HCT116 (cell line): ENCODE measurements around the gene GDAP1L1. TPM values are rescaled to one million over a fixed set of nuclear protein-coding genes. Genes with fewer than 3 reads are reported as not detected.

Source experiments
- ATAC-seq: fragments of 200-7000 bp; cut with Tn5 transposase; 2 replicates; pipeline ENCODE4 v1.9.1; 2020; ENCODE audit warnings: mild to moderate bottlenecking, moderate library complexity
- BruUV-seq: library from RNA; stranded (reverse); fragments of 400-500 nt; replicated peaks from 2 replicates; lab custom pipeline; 2021; lab: Mats Ljungman, UMichigan
- CTCF ChIA-PET: fragments of 300-600 bp; sonication (Branson Sonifier 250); formaldehyde crosslinking; loops from one replicate; lab custom pipeline; 2021; ENCODE audit warnings: antibody characterized with exemption; lab: Charles Lee
- POLR2A ChIA-PET: fragments of 300-600, 350-600 bp; sonication (Branson Sonifier 250); formaldehyde crosslinking; loops from one replicate; lab custom pipeline; 2021; ENCODE audit warnings: antibody characterized with exemption; lab: Charles Lee
- RAD21 ChIA-PET, 2 experiments: fragments of 300-600 bp; sonication (Branson Sonifier 250); formaldehyde crosslinking; loops; one replicate each; lab custom pipeline; 2023; ENCODE audit warnings: low total read pairs in 2 of 2; ENCODE audit not compliant: uncharacterized antibody in 2 of 2, unreplicated experiment in 2 of 2, low non-redundant PET in 1 of 2; lab: Charles Lee
- DNase-seq: peaks from one replicate; pipeline ENCODE4 v3.0.0-alpha.2; 2010; ENCODE audit warnings: low read depth, low spot score
- H2AFZ ChIP-seq: fragments of 200-600 bp; shearing (Covaris generic), sonication (generic); 2 replicates; pipeline ENCODE4 v1.6.1; 2017; ENCODE audit warnings: low read depth, mixed run types, mixed read lengths, antibody characterized with exemption, low read length; ENCODE audit not compliant: poor library complexity, severe bottlenecking
- H3K27ac ChIP-seq: 2 replicates; pipeline ENCODE4 v1.5.1; 2012; ENCODE audit warnings: low read depth, low read length
- H3K27me3 ChIP-seq: fragments of 200-600 bp; sonication (generic); 2 replicates; pipeline ENCODE4 v1.6.1; 2016; ENCODE audit warnings: mixed run types, low read length, mixed read lengths; ENCODE audit not compliant: insufficient read depth
- H3K36me3 ChIP-seq, 2 experiments: fragments of 200-500 bp in 1 of 2; fragments of 200-600 bp in 1 of 2; sonication (Bioruptor generic) in 1 of 2; sonication (generic) in 1 of 2; 2 replicates each; pipeline versions ENCODE4 v1.5.1 to v1.6.1; 2014 to 2016; ENCODE audit warnings: low read length in 2 of 2, inconsistent platforms in 1 of 2, mixed read lengths in 1 of 2, mixed run types in 1 of 2; ENCODE audit not compliant: insufficient read depth in 2 of 2, control insufficient read depth in 1 of 2
- H3K4me1 ChIP-seq, 2 experiments: fragments of 200-600 bp in 1 of 2; sonication (generic) in 1 of 2; 2 replicates each; pipeline versions ENCODE4 v1.5.1 to v1.6.1; 2012 to 2017; ENCODE audit warnings: low read length in 2 of 2, inconsistent platforms in 1 of 2, mild to moderate bottlenecking in 1 of 2, mixed read lengths in 1 of 2, mixed run types in 1 of 2, moderate library complexity in 1 of 2; ENCODE audit not compliant: insufficient read depth in 2 of 2, control insufficient read depth in 1 of 2
- H3K4me2 ChIP-seq: fragments of 200-600 bp; sonication (generic); 2 replicates; pipeline ENCODE4 v1.6.1; 2017; ENCODE audit warnings: mixed run types, low read length, mixed read lengths
- H3K4me3 ChIP-seq, 2 experiments: fragments of 200-600 bp in 1 of 2; sonication (generic) in 1 of 2; replicated peaks in 1 of 2; 2 replicates each; pipeline ENCODE4 v1.5.1; 2011 to 2016; ENCODE audit warnings: low read length in 2 of 2, control low read depth in 1 of 2, low read depth in 1 of 2, mild to moderate bottlenecking in 1 of 2, mixed read lengths in 1 of 2, mixed run types in 1 of 2
- H3K79me2 ChIP-seq: fragments of 200-600 bp; sonication (generic); 2 replicates; pipeline ENCODE4 v1.6.1; 2017; ENCODE audit warnings: mild to moderate bottlenecking, mixed run types, low read length, moderate library complexity, mixed read lengths; ENCODE audit not compliant: insufficient read depth
- H3K9ac ChIP-seq: fragments of 200-600 bp; sonication (generic); 2 replicates; pipeline ENCODE4 v1.6.1; 2016; ENCODE audit warnings: low read length, mixed read lengths
- H3K9me2 ChIP-seq: fragments of 200-600 bp; sonication (generic), shearing (Covaris generic); 2 replicates; pipeline ENCODE4 v1.6.1; 2017; ENCODE audit warnings: mixed run types, mild to moderate bottlenecking, moderate library complexity; ENCODE audit not compliant: insufficient read depth
- H3K9me3 ChIP-seq, 2 experiments: fragments of 200-500 bp in 1 of 2; fragments of 200-600 bp in 1 of 2; sonication (Bioruptor generic) in 1 of 2; sonication (generic) in 1 of 2; 2 replicates each; pipeline ENCODE4 v1.6.1; 2014 to 2017; ENCODE audit warnings: low read length in 2 of 2, mixed read lengths in 2 of 2, inconsistent platforms in 1 of 2, low read depth in 1 of 2, mild to moderate bottlenecking in 1 of 2, mixed run types in 1 of 2, moderate library complexity in 1 of 2; ENCODE audit not compliant: control insufficient read depth in 1 of 2, insufficient read depth in 1 of 2
- H4K20me1 ChIP-seq: fragments of 200-600 bp; sonication (generic), shearing (Covaris generic); 2 replicates; pipeline ENCODE4 v1.6.1; 2017; ENCODE audit warnings: mixed run types, mild to moderate bottlenecking, moderate library complexity; ENCODE audit not compliant: insufficient read depth
- CBX3 ChIP-seq: IDR thresholded peaks from 2 replicates; pipeline ENCODE4 v1.6.1; 2012; ENCODE audit warnings: low read depth
- CTCF ChIP-seq, 3 experiments: fragments of 200-600 bp in 1 of 3; sonication (generic) in 1 of 3; IDR thresholded peaks in 2 of 3; conservative IDR thresholded peaks in 1 of 3; 2 replicates each; pipeline ENCODE4 v1.5.1; 2012 to 2017; ENCODE audit warnings: low read depth in 2 of 3, low read length in 2 of 3, antibody characterized with exemption in 1 of 3, borderline replicate concordance in 1 of 3, control low read depth in 1 of 3, mild to moderate bottlenecking in 1 of 3, mixed read lengths in 1 of 3, mixed run types in 1 of 3, moderate library complexity in 1 of 3; ENCODE audit not compliant: insufficient read depth in 1 of 3
- JUND ChIP-seq: IDR thresholded peaks from 2 replicates; pipeline ENCODE4 v1.6.1; 2012
- SP1 ChIP-seq: IDR thresholded peaks from 2 replicates; pipeline ENCODE4 v1.6.1; 2012; ENCODE audit warnings: low read depth
- ZNF274 ChIP-seq: fragments of 200-500 bp; sonication (Bioruptor generic); IDR thresholded peaks from 2 replicates; pipeline ENCODE4 v1.6.1; 2014; ENCODE audit warnings: mild to moderate bottlenecking, low read depth, low read length, inconsistent platforms
- intact Hi-C: fragments of 100-400 bp; cut with micrococcal nuclease; formaldehyde crosslinking; loops from 2 replicates; pipeline ENCODE4 v1.10.0; 2022
- total RNA-seq: library from RNA; stranded (reverse); gene quantifications from one replicate; pipeline ENCODE4 v1.2.1, GENCODE V29; 2021; ENCODE audit not compliant: unreplicated experiment
- TF ChIP-seq, protein P1 (sequence below): IDR thresholded peaks from 2 replicates; pipeline ENCODE4 v1.6.1; 2012
- TF ChIP-seq, protein P2 (sequence below): IDR thresholded peaks from 2 replicates; pipeline ENCODE4 v1.6.1; 2012; ENCODE audit warnings: low read depth

Gene GDAP1L1
- total RNA-seq, 1 experiment from 2014 or later: not detected

- no peak overlapping the region for H2AFZ ChIP-seq
- no peaks in the 10 kb centered on the region for H3K9me2 ChIP-seq
- H3K27me3 ChIP-seq: 0 out of 2 replicates have a peak, but pooled peaks cover 3% of the 10 kb centered on the region
- ChIA-PET RAD21 (no interaction called here), POLR2A (no interaction called here), CTCF (no interaction called here)
- no peak overlapping the region for H3K27ac ChIP-seq
- no peak overlapping the region for H3K9ac ChIP-seq
- ATAC-seq (peak; percentile 44), DNase-seq (no peak)
- TF ChIP-seq CBX3: no peak
- TF ChIP-seq, protein P1, sequence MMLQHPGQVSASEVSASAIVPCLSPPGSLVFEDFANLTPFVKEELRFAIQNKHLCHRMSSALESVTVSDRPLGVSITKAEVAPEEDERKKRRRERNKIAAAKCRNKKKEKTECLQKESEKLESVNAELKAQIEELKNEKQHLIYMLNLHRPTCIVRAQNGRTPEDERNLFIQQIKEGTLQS: no peak
- no peak for TF ChIP-seq ZNF274
- no peak for TF ChIP-seq SP1
- TF ChIP-seq JUND: no peak
- TF ChIP-seq, protein P2, sequence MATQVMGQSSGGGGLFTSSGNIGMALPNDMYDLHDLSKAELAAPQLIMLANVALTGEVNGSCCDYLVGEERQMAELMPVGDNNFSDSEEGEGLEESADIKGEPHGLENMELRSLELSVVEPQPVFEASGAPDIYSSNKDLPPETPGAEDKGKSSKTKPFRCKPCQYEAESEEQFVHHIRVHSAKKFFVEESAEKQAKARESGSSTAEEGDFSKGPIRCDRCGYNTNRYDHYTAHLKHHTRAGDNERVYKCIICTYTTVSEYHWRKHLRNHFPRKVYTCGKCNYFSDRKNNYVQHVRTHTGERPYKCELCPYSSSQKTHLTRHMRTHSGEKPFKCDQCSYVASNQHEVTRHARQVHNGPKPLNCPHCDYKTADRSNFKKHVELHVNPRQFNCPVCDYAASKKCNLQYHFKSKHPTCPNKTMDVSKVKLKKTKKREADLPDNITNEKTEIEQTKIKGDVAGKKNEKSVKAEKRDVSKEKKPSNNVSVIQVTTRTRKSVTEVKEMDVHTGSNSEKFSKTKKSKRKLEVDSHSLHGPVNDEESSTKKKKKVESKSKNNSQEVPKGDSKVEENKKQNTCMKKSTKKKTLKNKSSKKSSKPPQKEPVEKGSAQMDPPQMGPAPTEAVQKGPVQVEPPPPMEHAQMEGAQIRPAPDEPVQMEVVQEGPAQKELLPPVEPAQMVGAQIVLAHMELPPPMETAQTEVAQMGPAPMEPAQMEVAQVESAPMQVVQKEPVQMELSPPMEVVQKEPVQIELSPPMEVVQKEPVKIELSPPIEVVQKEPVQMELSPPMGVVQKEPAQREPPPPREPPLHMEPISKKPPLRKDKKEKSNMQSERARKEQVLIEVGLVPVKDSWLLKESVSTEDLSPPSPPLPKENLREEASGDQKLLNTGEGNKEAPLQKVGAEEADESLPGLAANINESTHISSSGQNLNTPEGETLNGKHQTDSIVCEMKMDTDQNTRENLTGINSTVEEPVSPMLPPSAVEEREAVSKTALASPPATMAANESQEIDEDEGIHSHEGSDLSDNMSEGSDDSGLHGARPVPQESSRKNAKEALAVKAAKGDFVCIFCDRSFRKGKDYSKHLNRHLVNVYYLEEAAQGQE: no peak
- peak in 1 of 3 experiments; percentile 34; a peak in 2 of 6 replicates for TF ChIP-seq CTCF (IDR thresholded peaks at IDR 0.05 in 2 of 3, conservative IDR thresholded peaks at IDR 0.05 in 1 of 3; ENCODE audit: borderline replicate concordance in 1 of 3, insufficient read depth in 1 of 3, low read depth in 2 of 3, low read length in 2 of 3)
- H3K4me3 ChIP-seq: no peak overlapping the region
- no peaks in the 10 kb centered on the region for H3K36me3 ChIP-seq
- no peak overlapping the region for H3K4me2 ChIP-seq
- no peaks in the 10 kb centered on the region for H3K4me1 ChIP-seq
- no peaks in the 10 kb centered on the region for H4K20me1 ChIP-seq
- no TSS peak for BruUV-seq
- H3K79me2 ChIP-seq: no peaks in the 10 kb centered on the region
- no peaks in the 10 kb centered on the region for H3K9me3 ChIP-seq
- intact Hi-C loops: no loop called here
Measured at GRCh38 chr20:44253528-44253927, 6.4 kb downstream of the GDAP1L1 start.
